HepG2 (cell line): ENCODE data around the gene PSPH. TPM values are rescaled to one million over a fixed set of nuclear protein-coding genes. Genes with fewer than 3 reads are reported as not detected.

ENCODE experiments used
- AKNA ChIP-seq: sonication (generic); formaldehyde crosslinking; IDR thresholded peaks from 2 replicates; pipeline ENCODE4 v1.4.0; 2020; ENCODE audit warnings: missing genetic modification reagents, borderline replicate concordance
- CHCHD3 ChIP-seq: sonication (generic); formaldehyde crosslinking; IDR thresholded peaks from 2 replicates; pipeline ENCODE4 v1.8.0; 2022; ENCODE audit warnings: mild to moderate bottlenecking, missing genetic modification reagents, moderate library complexity
- DRAP1 ChIP-seq: IDR thresholded peaks from 2 replicates; pipeline ENCODE4 v1.6.1; 2016; ENCODE audit warnings: missing genetic modification reagents, missing compliant biosample characterization
- EP300 ChIP-seq, 3 experiments: sonication (generic) in 1 of 3; formaldehyde crosslinking in 1 of 3; IDR thresholded peaks; 2 replicates each; pipeline versions ENCODE4 v1.5.1 to v1.6.1; 2011 to 2020; ENCODE audit warnings: low read depth in 2 of 3, low read length in 2 of 3, borderline replicate concordance in 1 of 3, improper control_type of control experiment in 1 of 3, mild to moderate bottlenecking in 1 of 3, missing genetic modification reagents in 1 of 3, moderate library complexity in 1 of 3
- ESRRA ChIP-seq: sonication (generic); formaldehyde crosslinking; IDR thresholded peaks from 2 replicates; pipeline ENCODE4 v1.5.1; 2020; ENCODE audit warnings: mild to moderate bottlenecking, low read depth, missing genetic modification reagents
- GATA4 ChIP-seq: sonication (generic); IDR thresholded peaks from 2 replicates; pipeline ENCODE4 v1.6.1; 2016; ENCODE audit warnings: antibody characterized with exemption, low read depth, borderline replicate concordance
- MATR3 ChIP-seq: sonication (generic); formaldehyde crosslinking; IDR thresholded peaks from 2 replicates; pipeline ENCODE4 v1.4.0; 2020; ENCODE audit warnings: missing genetic modification reagents
- NR2C2 ChIP-seq: sonication (generic); formaldehyde crosslinking; IDR thresholded peaks from 2 replicates; pipeline ENCODE4 v1.4.0; 2020; ENCODE audit warnings: missing genetic modification reagents, mild to moderate bottlenecking, moderate library complexity, borderline replicate concordance
- RORA ChIP-seq: sonication (generic); formaldehyde crosslinking; IDR thresholded peaks from 2 replicates; pipeline ENCODE4 v1.5.0; 2020; ENCODE audit warnings: mild to moderate bottlenecking, missing genetic modification reagents, moderate library complexity
- TMF1 ChIP-seq: sonication (generic); formaldehyde crosslinking; IDR thresholded peaks from 2 replicates; pipeline ENCODE4 v1.8.1; 2022; ENCODE audit warnings: low read depth, missing genetic modification reagents
- TOPORS ChIP-seq: sonication (generic); formaldehyde crosslinking; IDR thresholded peaks from 2 replicates; pipeline ENCODE4 v1.8.0; 2023; ENCODE audit warnings: mild to moderate bottlenecking, missing genetic modification reagents
- ZBTB7B ChIP-seq: sonication (generic); formaldehyde crosslinking; IDR thresholded peaks from 2 replicates; pipeline ENCODE4 v1.4.0; 2020; ENCODE audit warnings: missing genetic modification reagents
- ZMYM2 ChIP-seq: sonication (generic); formaldehyde crosslinking; IDR thresholded peaks from 2 replicates; pipeline ENCODE4 v1.8.0; 2022; ENCODE audit warnings: mild to moderate bottlenecking, missing genetic modification reagents
- ZNF10 ChIP-seq: sonication (generic); formaldehyde crosslinking; IDR thresholded peaks from 2 replicates; pipeline ENCODE4 v1.4.0; 2020; ENCODE audit warnings: mild to moderate bottlenecking, low read depth, missing genetic modification reagents, borderline replicate concordance
- ZNF33B ChIP-seq: sonication (generic); formaldehyde crosslinking; IDR thresholded peaks from 2 replicates; pipeline ENCODE4 v1.5.1; 2020; ENCODE audit warnings: mild to moderate bottlenecking, missing genetic modification reagents
- ZNF430 ChIP-seq: sonication (generic); formaldehyde crosslinking; IDR thresholded peaks from 2 replicates; pipeline ENCODE4 v1.9.0; 2021; ENCODE audit warnings: mild to moderate bottlenecking, missing genetic modification reagents
- ZNF556 ChIP-seq: sonication (generic); formaldehyde crosslinking; IDR thresholded peaks from 2 replicates; pipeline ENCODE4 v1.4.0; 2020; ENCODE audit warnings: mild to moderate bottlenecking, missing genetic modification reagents, borderline replicate concordance
- ZNF572 ChIP-seq: sonication (generic); formaldehyde crosslinking; IDR thresholded peaks from 2 replicates; pipeline ENCODE4 v1.5.1; 2020; ENCODE audit warnings: mild to moderate bottlenecking, missing genetic modification reagents
- ZNF597 ChIP-seq: sonication (generic); formaldehyde crosslinking; IDR thresholded peaks from 2 replicates; pipeline ENCODE4 v1.5.0; 2020; ENCODE audit warnings: missing genetic modification reagents
- ZNF773 ChIP-seq: sonication (generic); formaldehyde crosslinking; IDR thresholded peaks from 2 replicates; pipeline ENCODE4 v1.4.0; 2020; ENCODE audit warnings: missing genetic modification reagents, borderline replicate concordance
- ZNF850 ChIP-seq: sonication (generic); formaldehyde crosslinking; conservative IDR thresholded peaks from 2 replicates; pipeline ENCODE4 v1.9.0; 2021; ENCODE audit warnings: mild to moderate bottlenecking, missing genetic modification reagents
- ZSCAN9 ChIP-seq: IDR thresholded peaks from 2 replicates; pipeline ENCODE4 v1.6.1; 2016; ENCODE audit warnings: borderline replicate concordance
- polyA plus RNA-seq, 8 experiments: library from polyadenylated mRNA; depleted of rRNA in 3 of 8; stranded (reverse) in 7 of 8; unstranded in 1 of 8; fragments of >200 nt; fragmentation: Illumina TruSeq in 4 of 8; extraction: Trizol in 4 of 8; gene quantifications; 2 replicates each; pipeline versions ENCODE4 v1.2.1 to v1.2.3, GENCODE V29; 2011 to 2016; ENCODE audit warnings: low read depth in 4 of 8, missing spikeins in 1 of 8, mixed read lengths in 1 of 8; ENCODE audit not compliant: insufficient read depth in 1 of 8
- total RNA-seq, 5 experiments: library from RNA; depleted of rRNA; stranded (reverse); fragments of >200 nt; fragmentation: Illumina TruSeq; extraction: Trizol; gene quantifications; 2 replicates each; pipeline ENCODE4 v1.2.3, GENCODE V29; 2016; ENCODE audit warnings: low read depth in 1 of 5

PSPH gene
- total and polyA plus RNA-seq, 2 of the 13 experiments (the other 11 are each of a cell fraction or from before 2014, with no cell fraction given), result 85.5 to 124 TPM

GRCh38 chr7:56051339-56052191 is at the start of gene PSPH, which contains the start of gene CCT6A (continued):
- TF ChIP-seq CHCHD3 (CRISPR knock-in tag) (no peak), DRAP1 (CRISPR knock-in tag) (peak; percentile 90), RORA (CRISPR knock-in tag) (no peak), ZMYM2 (0 out of 2 replicates have a peak, but pooled peaks have one; percentile 19), ZNF773 (CRISPR knock-in tag) (peak; percentile 15; the same call in 1 of the 2 replicates), TMF1 (CRISPR knock-in tag) (peak; percentile 37; the same call in 1 of the 2 replicates), ZNF597 (no peak), ESRRA (CRISPR knock-in tag) (peak; percentile 77; the same call in 1 of the 2 replicates), ZNF33B (CRISPR knock-in tag) (no peak), ZSCAN9 (peak; percentile 60; the same call in 1 of the 2 replicates), ZNF430 (0 out of 2 replicates have a peak, but pooled peaks have one; percentile 22), EP300 (IDR thresholded peaks at IDR 0.05; ENCODE audit: low read depth in 2 of 2, low read length in 2 of 2) (peak in 1 of 2 experiments; percentile 12; a peak in 1 of 4 replicates), EP300 (CRISPR knock-in tag; IDR thresholded peaks at IDR 0.05; ENCODE audit: borderline replicate concordance) (peak; percentile 49; the same call in 1 of the 2 replicates), ZNF850 (CRISPR knock-in tag) (no peak; the same call in 1 of the 2 replicates), ZNF556 (CRISPR knock-in tag) (no peak; the same call in 1 of the 2 replicates), NR2C2 (CRISPR knock-in tag) (peak; percentile 76), AKNA (CRISPR knock-in tag) (no peak), TOPORS (CRISPR knock-in tag) (peak; percentile 84), ZBTB7B (no peak; the same call in 1 of the 2 replicates), GATA4 (peak; percentile 29), MATR3 (CRISPR knock-in tag) (no peak), ZNF572 (CRISPR knock-in tag) (no peak), ZNF10 (no peak)
